ENCODE measurements around the gene DMD. TPM values are rescaled to one million over a fixed set of nuclear protein-coding genes. Genes with fewer than 3 reads are reported as not detected.
"Not testable (repeated sequence)": the region's sequence is repeated elsewhere in the genome, so short reads cannot be mapped to it uniquely, and the experiment has no call there.

The DMD gene
- total RNA-seq, 2 experiments from 2014 or later = 0.27 to 0.49 TPM

- no peak overlapping the region for H3K27ac Mint-ChIP-seq
- no peaks in the 10 kb centered on the region for H3K36me3 Mint-ChIP-seq (ENCODE audit: low read depth)
- no peaks in the 10 kb centered on the region for H3K4me1 Mint-ChIP-seq (ENCODE audit: low read depth)
- ChIA-PET CTCF (no interaction called here), POLR2A (no interaction called here)
- no peak overlapping the region for H3K4me3 Mint-ChIP-seq
- DNase-seq = no peak
- intact Hi-C loops (cut with micrococcal nuclease) = no loop called here
- peaks cover 3% of the 10 kb centered on the region for H3K9me3 Mint-ChIP-seq
- TF ChIP-seq, protein P1, sequence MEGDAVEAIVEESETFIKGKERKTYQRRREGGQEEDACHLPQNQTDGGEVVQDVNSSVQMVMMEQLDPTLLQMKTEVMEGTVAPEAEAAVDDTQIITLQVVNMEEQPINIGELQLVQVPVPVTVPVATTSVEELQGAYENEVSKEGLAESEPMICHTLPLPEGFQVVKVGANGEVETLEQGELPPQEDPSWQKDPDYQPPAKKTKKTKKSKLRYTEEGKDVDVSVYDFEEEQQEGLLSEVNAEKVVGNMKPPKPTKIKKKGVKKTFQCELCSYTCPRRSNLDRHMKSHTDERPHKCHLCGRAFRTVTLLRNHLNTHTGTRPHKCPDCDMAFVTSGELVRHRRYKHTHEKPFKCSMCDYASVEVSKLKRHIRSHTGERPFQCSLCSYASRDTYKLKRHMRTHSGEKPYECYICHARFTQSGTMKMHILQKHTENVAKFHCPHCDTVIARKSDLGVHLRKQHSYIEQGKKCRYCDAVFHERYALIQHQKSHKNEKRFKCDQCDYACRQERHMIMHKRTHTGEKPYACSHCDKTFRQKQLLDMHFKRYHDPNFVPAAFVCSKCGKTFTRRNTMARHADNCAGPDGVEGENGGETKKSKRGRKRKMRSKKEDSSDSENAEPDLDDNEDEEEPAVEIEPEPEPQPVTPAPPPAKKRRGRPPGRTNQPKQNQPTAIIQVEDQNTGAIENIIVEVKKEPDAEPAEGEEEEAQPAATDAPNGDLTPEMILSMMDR (IDR thresholded peaks at IDR 0.05) = no peak
- no peaks in the 10 kb centered on the region for H3K27me3 Mint-ChIP-seq
- no peak for ATAC-seq
Observed at GRCh38 chrX:32749070-32749469, 462.3 kb downstream of the DMD start.

GRCh38 chrX:32745323-32745722 is 466.0 kb downstream of the DMD start:
- intact Hi-C loops (cut with micrococcal nuclease) = no loop called here
- no peaks in the 10 kb centered on the region for H3K4me1 Mint-ChIP-seq (ENCODE audit: low read depth)
- CTCF ChIA-PET = no interaction called here

DNA sequence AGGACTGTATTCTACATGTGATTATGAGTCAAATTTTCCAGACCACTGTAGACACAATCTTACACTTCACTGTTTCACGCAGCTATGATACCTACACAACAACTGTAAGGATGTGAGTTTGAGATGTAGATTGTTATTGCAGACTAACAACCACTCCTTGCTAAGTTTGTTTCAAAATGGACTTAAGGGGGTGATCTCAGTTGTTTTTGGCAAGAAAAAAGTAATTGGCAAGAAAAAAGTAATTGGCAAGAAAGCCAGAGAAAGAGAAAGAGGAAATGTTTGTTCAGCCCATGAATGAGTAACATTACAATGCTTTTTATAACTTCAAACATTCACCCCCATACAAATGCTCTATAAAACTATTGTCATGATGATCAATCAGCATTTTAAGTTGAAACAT is 466.4 kb downstream of the DMD start:
- POLR2A ChIA-PET = no interaction called here

More at GRCh38 chrX:32745323-32745722, 466.0 kb downstream of the DMD start:
- Mint-ChIP-seq H3K36me3 (ENCODE audit: low read depth) (no peaks in the 10 kb centered on the region), H3K27ac (no peak overlapping the region), H3K27me3 (no peaks in the 10 kb centered on the region), H3K9me3 (peaks cover 3% of the 10 kb centered on the region), H3K4me3 (no peak overlapping the region)
- ATAC-seq = no peak
- DNase-seq = no peak
- TF ChIP-seq, protein P1 (IDR thresholded peaks at IDR 0.05) = no peak
- POLR2A ChIA-PET = no interaction called here

DNA sequence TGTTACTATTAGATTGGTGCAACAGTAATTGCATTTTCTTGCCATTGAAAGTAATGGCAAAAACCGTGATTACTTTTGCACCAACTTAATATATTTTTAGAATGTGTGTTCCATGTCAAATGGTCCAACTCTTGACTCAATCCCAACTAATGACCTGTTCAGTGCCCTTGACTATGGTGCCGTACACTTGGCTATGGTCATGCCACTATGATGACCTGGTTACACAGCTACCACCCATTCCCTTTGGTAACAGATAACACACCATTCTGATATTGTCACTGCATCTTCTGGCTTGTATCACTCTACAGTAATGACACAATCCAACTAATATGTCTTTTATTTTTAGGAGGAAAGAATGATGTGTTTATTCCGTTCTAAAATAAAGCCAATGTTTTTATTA is 469.4 kb downstream of the DMD start:
- no peak for ATAC-seq
- ChIA-PET CTCF (no interaction called here), POLR2A (no interaction called here)
- intact Hi-C loops (cut with micrococcal nuclease) = no loop called here
- H3K27me3 Mint-ChIP-seq = no peaks in the 10 kb centered on the region
- H3K4me3 Mint-ChIP-seq = no peak overlapping the region
- TF ChIP-seq, protein P1 (IDR thresholded peaks at IDR 0.05) = no peak
- no peak for DNase-seq
- peaks cover 3% of the 10 kb centered on the region for H3K9me3 Mint-ChIP-seq
- H3K27ac Mint-ChIP-seq = no peak overlapping the region
- no peaks in the 10 kb centered on the region for H3K4me1 Mint-ChIP-seq (ENCODE audit: low read depth)
- H3K36me3 Mint-ChIP-seq (ENCODE audit: low read depth) = no peaks in the 10 kb centered on the region

More for the DNA sequence above, 466.4 kb downstream of the DMD start:
- Mint-ChIP-seq H3K27me3 (no peaks in the 10 kb centered on the region), H3K9me3 (peaks cover 3% of the 10 kb centered on the region), H3K27ac (no peak overlapping the region), H3K36me3 (ENCODE audit: low read depth) (no peaks in the 10 kb centered on the region), H3K4me3 (no peak overlapping the region), H3K4me1 (ENCODE audit: low read depth) (no peaks in the 10 kb centered on the region)
- intact Hi-C loops (cut with micrococcal nuclease) = no loop called here
- TF ChIP-seq, protein P1 (IDR thresholded peaks at IDR 0.05) = no peak
- DNase-seq (no peak), ATAC-seq (no peak)
- CTCF ChIA-PET = no interaction called here

DNA sequence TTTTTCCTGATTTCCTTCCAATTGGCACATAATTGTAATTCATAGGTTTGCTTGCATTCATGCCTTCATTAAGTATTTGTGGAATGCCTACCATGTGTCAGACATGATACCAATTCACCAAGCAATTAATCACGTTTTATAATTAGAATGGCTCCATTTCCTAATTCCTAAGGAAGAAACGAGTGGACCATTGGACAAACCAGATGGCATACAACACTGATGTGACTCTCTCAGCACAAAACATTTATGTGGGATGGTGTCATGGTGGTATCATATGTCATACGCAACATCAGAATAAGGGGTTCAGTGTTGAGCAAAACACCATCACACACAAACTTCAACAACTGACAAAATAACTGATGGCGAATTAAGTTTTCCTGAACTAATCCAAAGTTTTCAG is 502.8 kb downstream of the DMD start:
- Mint-ChIP-seq H3K9me3 (no peaks in the 10 kb centered on the region), H3K36me3 (ENCODE audit: low read depth) (no peaks in the 10 kb centered on the region)
- ATAC-seq = no peak

GRCh38 chrX:32705385-32705784 is 506.0 kb downstream of the DMD start:
- ATAC-seq; H3K4me3 Mint-ChIP-seq; POLR2A ChIA-PET; H3K4me1 Mint-ChIP-seq (ENCODE audit: low read depth); H3K27me3 Mint-ChIP-seq; intact Hi-C loops (cut with micrococcal nuclease); H3K36me3 Mint-ChIP-seq (ENCODE audit: low read depth); H3K9me3 Mint-ChIP-seq; H3K27ac Mint-ChIP-seq; DNase-seq: not testable (repeated sequence)
- CTCF ChIA-PET = interaction anchor here (1.1 kb wide), 1 partner anchor 83 kb away, joined by 3 read pairs; no protein-coding TSS in a partner anchor

More for the DNA sequence above, 502.8 kb downstream of the DMD start:
- CTCF ChIA-PET = no interaction called here
- no peaks in the 10 kb centered on the region for H3K4me1 Mint-ChIP-seq (ENCODE audit: low read depth)
- DNase-seq = no peak
- TF ChIP-seq, protein P1 (IDR thresholded peaks at IDR 0.05) = no peak
- POLR2A ChIA-PET = no interaction called here
- no peak overlapping the region for H3K4me3 Mint-ChIP-seq
- intact Hi-C loops (cut with micrococcal nuclease) = no loop called here
- H3K27me3 Mint-ChIP-seq = no peaks in the 10 kb centered on the region
- H3K27ac Mint-ChIP-seq = no peak overlapping the region
